ENCODE results near the gene DGKH. TPM values are rescaled to one million over a fixed set of nuclear protein-coding genes. Genes with fewer than 3 reads are reported as not detected.

The DGKH gene
- total RNA-seq, 1 experiment from 2014 or later = 9.2 TPM

DNA sequence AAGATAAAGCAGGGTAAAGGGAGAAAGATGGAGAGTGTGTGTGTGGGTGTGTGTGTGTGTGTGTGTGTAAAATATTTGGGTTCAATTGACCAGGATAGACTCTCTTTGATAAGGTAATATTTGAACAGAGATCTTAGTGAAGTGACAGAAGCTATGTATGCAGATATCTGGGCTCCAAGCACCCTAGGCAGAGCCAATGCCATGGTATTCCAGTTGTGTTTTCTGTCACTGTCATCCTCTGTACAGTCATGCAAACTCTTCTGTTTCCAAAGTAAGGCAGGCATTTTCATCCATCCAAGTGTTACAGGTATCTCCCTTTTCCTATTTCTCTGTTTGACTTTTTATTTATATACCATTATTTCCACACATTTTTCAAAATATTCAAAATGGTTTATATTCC lies 13.5 kb downstream of the DGKH start:
- no peak overlapping the region for H2AFZ ChIP-seq (ENCODE audit: low read depth, low read length, poor library complexity, severe bottlenecking)
- no peak overlapping the region for H3K9ac ChIP-seq (ENCODE audit: low read length)
- no peaks in the 10 kb centered on the region for H4K20me1 ChIP-seq (ENCODE audit: insufficient read depth)
- BruUV-seq (replicated peaks) = no TSS peak
- no peaks in the 10 kb centered on the region for H3K9me2 ChIP-seq (ENCODE audit: insufficient read depth)
- H3K4me3 ChIP-seq (replicated peaks in 1 of 2; ENCODE audit: low read depth in 1 of 2, low read length in 2 of 2) = no peak overlapping the region
- H3K9me3 ChIP-seq (ENCODE audit: control insufficient read depth in 1 of 2, insufficient read depth in 1 of 2, low read depth in 1 of 2, low read length in 2 of 2) = no peaks in the 10 kb centered on the region; a peak in 1 of 4 replicates
- H3K27ac ChIP-seq (ENCODE audit: low read depth, low read length) = no peak overlapping the region
- no peak overlapping the region for H3K4me2 ChIP-seq (ENCODE audit: low read length)
- POLR2A ChIA-PET = no interaction called here
- RAD21 ChIA-PET (ENCODE audit: low non-redundant PET in 1 of 2, low total read pairs in 2 of 2, uncharacterized antibody in 2 of 2, unreplicated experiment in 2 of 2) = no interaction called here
- CTCF ChIA-PET = no interaction called here
- H3K27me3 ChIP-seq (ENCODE audit: insufficient read depth, low read length) = no peaks in the 10 kb centered on the region
- H3K4me1 ChIP-seq (ENCODE audit: control insufficient read depth in 1 of 2, insufficient read depth in 2 of 2, low read length in 2 of 2) = peaks cover 0 to 5% of the 10 kb centered on the region in 2 experiments; a peak in 1 of 4 replicates
- intact Hi-C loops (cut with micrococcal nuclease) = no loop called here
- ATAC-seq = no peak
- TF ChIP-seq POLR2A (IDR thresholded peaks at IDR 0.05; ENCODE audit: borderline replicate concordance, extremely low read depth, insufficient read depth, insufficient read length) (no peak), ELF1 (IDR thresholded peaks at IDR 0.05; ENCODE audit: borderline replicate concordance, low read depth) (no peak), SRF (IDR thresholded peaks at IDR 0.05; ENCODE audit: low read depth) (no peak), EZH2 (IDR thresholded peaks at IDR 0.05) (no peak), ZFX (IDR thresholded peaks at IDR 0.05) (no peak), TCF7L2 (IDR thresholded peaks at IDR 0.05; ENCODE audit: borderline replicate concordance, extremely low read depth, insufficient read depth, insufficient read length) (no peak), FOSL1 (IDR thresholded peaks at IDR 0.05; ENCODE audit: low read depth) (no peak), JUND (IDR thresholded peaks at IDR 0.05) (no peak), EGR1 (IDR thresholded peaks at IDR 0.05; ENCODE audit: low read depth) (no peak), RAD21 (IDR thresholded peaks at IDR 0.05; ENCODE audit: low read depth) (no peak), CBX3 (IDR thresholded peaks at IDR 0.05; ENCODE audit: low read depth) (no peak), SP1 (IDR thresholded peaks at IDR 0.05; ENCODE audit: low read depth) (no peak), CEBPB (IDR thresholded peaks at IDR 0.05; ENCODE audit: low read depth) (no peak), ZNF274 (IDR thresholded peaks at IDR 0.05; ENCODE audit: low read depth, low read length) (no peak), SIN3A (IDR thresholded peaks at IDR 0.05; ENCODE audit: low read depth) (no peak), EZH2phosphoT487 (IDR thresholded peaks at IDR 0.05; ENCODE audit: borderline replicate concordance) (no peak)
- TF ChIP-seq, protein P1, sequence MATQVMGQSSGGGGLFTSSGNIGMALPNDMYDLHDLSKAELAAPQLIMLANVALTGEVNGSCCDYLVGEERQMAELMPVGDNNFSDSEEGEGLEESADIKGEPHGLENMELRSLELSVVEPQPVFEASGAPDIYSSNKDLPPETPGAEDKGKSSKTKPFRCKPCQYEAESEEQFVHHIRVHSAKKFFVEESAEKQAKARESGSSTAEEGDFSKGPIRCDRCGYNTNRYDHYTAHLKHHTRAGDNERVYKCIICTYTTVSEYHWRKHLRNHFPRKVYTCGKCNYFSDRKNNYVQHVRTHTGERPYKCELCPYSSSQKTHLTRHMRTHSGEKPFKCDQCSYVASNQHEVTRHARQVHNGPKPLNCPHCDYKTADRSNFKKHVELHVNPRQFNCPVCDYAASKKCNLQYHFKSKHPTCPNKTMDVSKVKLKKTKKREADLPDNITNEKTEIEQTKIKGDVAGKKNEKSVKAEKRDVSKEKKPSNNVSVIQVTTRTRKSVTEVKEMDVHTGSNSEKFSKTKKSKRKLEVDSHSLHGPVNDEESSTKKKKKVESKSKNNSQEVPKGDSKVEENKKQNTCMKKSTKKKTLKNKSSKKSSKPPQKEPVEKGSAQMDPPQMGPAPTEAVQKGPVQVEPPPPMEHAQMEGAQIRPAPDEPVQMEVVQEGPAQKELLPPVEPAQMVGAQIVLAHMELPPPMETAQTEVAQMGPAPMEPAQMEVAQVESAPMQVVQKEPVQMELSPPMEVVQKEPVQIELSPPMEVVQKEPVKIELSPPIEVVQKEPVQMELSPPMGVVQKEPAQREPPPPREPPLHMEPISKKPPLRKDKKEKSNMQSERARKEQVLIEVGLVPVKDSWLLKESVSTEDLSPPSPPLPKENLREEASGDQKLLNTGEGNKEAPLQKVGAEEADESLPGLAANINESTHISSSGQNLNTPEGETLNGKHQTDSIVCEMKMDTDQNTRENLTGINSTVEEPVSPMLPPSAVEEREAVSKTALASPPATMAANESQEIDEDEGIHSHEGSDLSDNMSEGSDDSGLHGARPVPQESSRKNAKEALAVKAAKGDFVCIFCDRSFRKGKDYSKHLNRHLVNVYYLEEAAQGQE (IDR thresholded peaks at IDR 0.05; ENCODE audit: low read depth) = no peak
- TF ChIP-seq, protein P2, sequence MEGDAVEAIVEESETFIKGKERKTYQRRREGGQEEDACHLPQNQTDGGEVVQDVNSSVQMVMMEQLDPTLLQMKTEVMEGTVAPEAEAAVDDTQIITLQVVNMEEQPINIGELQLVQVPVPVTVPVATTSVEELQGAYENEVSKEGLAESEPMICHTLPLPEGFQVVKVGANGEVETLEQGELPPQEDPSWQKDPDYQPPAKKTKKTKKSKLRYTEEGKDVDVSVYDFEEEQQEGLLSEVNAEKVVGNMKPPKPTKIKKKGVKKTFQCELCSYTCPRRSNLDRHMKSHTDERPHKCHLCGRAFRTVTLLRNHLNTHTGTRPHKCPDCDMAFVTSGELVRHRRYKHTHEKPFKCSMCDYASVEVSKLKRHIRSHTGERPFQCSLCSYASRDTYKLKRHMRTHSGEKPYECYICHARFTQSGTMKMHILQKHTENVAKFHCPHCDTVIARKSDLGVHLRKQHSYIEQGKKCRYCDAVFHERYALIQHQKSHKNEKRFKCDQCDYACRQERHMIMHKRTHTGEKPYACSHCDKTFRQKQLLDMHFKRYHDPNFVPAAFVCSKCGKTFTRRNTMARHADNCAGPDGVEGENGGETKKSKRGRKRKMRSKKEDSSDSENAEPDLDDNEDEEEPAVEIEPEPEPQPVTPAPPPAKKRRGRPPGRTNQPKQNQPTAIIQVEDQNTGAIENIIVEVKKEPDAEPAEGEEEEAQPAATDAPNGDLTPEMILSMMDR (IDR thresholded peaks at IDR 0.05 in 2 of 3, conservative IDR thresholded peaks at IDR 0.05 in 1 of 3; ENCODE audit: borderline replicate concordance in 1 of 3, insufficient read depth in 1 of 3, low read depth in 2 of 3, low read length in 2 of 3) = no peak
- TF ChIP-seq, protein P3, sequence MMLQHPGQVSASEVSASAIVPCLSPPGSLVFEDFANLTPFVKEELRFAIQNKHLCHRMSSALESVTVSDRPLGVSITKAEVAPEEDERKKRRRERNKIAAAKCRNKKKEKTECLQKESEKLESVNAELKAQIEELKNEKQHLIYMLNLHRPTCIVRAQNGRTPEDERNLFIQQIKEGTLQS (IDR thresholded peaks at IDR 0.05) = no peak
- TF ChIP-seq, protein P4, sequence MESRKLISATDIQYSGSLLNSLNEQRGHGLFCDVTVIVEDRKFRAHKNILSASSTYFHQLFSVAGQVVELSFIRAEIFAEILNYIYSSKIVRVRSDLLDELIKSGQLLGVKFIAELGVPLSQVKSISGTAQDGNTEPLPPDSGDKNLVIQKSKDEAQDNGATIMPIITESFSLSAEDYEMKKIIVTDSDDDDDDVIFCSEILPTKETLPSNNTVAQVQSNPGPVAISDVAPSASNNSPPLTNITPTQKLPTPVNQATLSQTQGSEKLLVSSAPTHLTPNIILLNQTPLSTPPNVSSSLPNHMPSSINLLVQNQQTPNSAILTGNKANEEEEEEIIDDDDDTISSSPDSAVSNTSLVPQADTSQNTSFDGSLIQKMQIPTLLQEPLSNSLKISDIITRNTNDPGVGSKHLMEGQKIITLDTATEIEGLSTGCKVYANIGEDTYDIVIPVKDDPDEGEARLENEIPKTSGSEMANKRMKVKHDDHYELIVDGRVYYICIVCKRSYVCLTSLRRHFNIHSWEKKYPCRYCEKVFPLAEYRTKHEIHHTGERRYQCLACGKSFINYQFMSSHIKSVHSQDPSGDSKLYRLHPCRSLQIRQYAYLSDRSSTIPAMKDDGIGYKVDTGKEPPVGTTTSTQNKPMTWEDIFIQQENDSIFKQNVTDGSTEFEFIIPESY (IDR thresholded peaks at IDR 0.05; ENCODE audit: extremely low read depth, insufficient replicate concordance, low read length) = no peak
- H3K36me3 ChIP-seq (ENCODE audit: control insufficient read depth in 1 of 2, insufficient read depth in 2 of 2, low read length in 2 of 2) = peaks cover 0 to 10% of the 10 kb centered on the region in 2 experiments; a peak in 1 of 4 replicates
- no peak for DNase-seq (ENCODE audit: low read depth, low spot score)
- H3K79me2 ChIP-seq (ENCODE audit: insufficient read depth, low read length) = no peaks in the 10 kb centered on the region

Data from HCT116 (cell line).